GM21381 (cell line): Measurements from ENCODE around the gene ADORA2B.
"Not testable (repeated sequence)": the region's sequence is repeated elsewhere in the genome, so short reads cannot be mapped to it uniquely, and the experiment has no call there.

Source experiments
- ATAC-seq: cut with Tn5 transposase; IDR thresholded peaks from one replicate; pipeline ENCODE4 v1.9.1; 2021; ENCODE audit warnings: mild to moderate bottlenecking, moderate library complexity; ENCODE audit not compliant: unreplicated experiment

The ADORA2B gene

GRCh38 chr17:15921640-15922039, 23.3 kb upstream of the ADORA2B start:
- no peak for ATAC-seq

GRCh38 chr17:15922586-15922985, 22.3 kb upstream of the ADORA2B start:
- ATAC-seq = no peak

- ATAC-seq = no peak
Measured at GRCh38 chr17:15926039-15926740, 18.7 kb upstream of the ADORA2B start.

- ATAC-seq = no peak
Measured at GRCh38 chr17:15928286-15928785, 16.6 kb upstream of the ADORA2B start.

GRCh38 chr17:15929941-15930340, 15.0 kb upstream of the ADORA2B start:
- ATAC-seq = no peak

GRCh38 chr17:15930426-15930825, 14.5 kb upstream of the ADORA2B start:
- no peak for ATAC-seq

GRCh38 chr17:15931394-15931793, 13.5 kb upstream of the ADORA2B start:
- no peak for ATAC-seq

- ATAC-seq = no peak
Measured at GRCh38 chr17:15934866-15935265, 10.1 kb upstream of the ADORA2B start.

- no peak for ATAC-seq
Measured at GRCh38 chr17:15935891-15936290, 9.0 kb upstream of the ADORA2B start.

- ATAC-seq = not testable (repeated sequence)
Measured at GRCh38 chr17:15936481-15936880, 8.4 kb upstream of the ADORA2B start.

- ATAC-seq = no peak
Measured at GRCh38 chr17:15941781-15942180, 3.1 kb upstream of the ADORA2B start.

GRCh38 chr17:15942207-15942833, 2.6 kb upstream of the ADORA2B start:
- no peak for ATAC-seq

GRCh38 chr17:15943971-15944758, 765 bp upstream of the ADORA2B start:
- ATAC-seq = no peak

- no peak for ATAC-seq
Measured at GRCh38 chr17:15945527-15946191, 729 bp downstream of the ADORA2B start.

- no peak for ATAC-seq
Measured at GRCh38 chr17:15946611-15947120, 1.7 kb downstream of the ADORA2B start.

GRCh38 chr17:15947271-15947670, 2.3 kb downstream of the ADORA2B start:
- ATAC-seq = no peak

- no peak for ATAC-seq
Measured at GRCh38 chr17:15947976-15948752, 3.2 kb downstream of the ADORA2B start.

- no peak for ATAC-seq
Measured at GRCh38 chr17:15951368-15952047, 6.6 kb downstream of the ADORA2B start.

GRCh38 chr17:15952048-15952532, 7.2 kb downstream of the ADORA2B start:
- no peak for ATAC-seq
